NCI-H774 (cell line): ENCODE measurements around the gene ATXN7L1.
"Not testable (repeated sequence)": the region's sequence is repeated elsewhere in the genome, so short reads cannot be mapped to it uniquely, and the experiment has no call there.

ENCODE experiments used
- DNase-seq: peaks from one replicate; lab custom pipeline; 2025; lab: John Stamatoyannopoulos, UW

ATXN7L1 gene

DNA sequence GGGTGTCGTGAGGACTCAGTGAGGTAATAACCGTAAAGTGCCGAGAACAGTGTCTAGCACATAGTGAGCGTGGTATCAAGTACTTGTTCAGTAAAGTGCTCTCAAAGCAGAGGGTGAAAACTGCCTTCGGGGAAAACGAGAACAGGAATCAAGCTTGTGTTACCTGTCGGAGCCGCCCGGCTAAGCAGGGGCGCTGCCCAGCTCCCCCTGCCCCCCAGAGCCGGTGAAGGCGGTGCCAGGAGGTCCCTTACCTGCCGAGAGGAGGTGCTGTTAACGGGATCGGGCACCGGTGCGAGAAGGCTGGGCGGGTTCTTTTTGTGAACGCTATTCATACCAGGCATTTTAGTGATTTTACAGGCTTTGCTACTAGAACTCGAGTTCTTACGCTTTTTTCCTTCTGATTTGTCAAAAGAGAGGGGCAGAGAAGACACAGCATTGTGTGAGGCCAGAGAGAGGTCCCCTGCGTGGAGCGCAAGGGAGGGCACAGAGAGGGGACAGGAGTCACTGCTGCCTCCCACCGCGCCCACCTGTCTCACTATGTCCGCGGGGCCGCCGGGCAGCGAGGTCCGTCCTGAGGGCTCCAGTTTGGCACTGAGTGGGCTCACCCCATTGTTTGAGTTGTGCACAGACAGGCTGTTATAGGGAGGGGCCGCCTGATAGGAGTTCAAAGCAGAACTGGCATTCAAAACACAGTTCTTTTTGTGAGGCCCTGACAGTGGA is 262.6 kb downstream of the ATXN7L1 start:
- DNase-seq: no peak

- DNase-seq: no peak
These were observed 263.6 kb downstream of the ATXN7L1 start for GRCh38 chr7:105612806-105613205.

DNA sequence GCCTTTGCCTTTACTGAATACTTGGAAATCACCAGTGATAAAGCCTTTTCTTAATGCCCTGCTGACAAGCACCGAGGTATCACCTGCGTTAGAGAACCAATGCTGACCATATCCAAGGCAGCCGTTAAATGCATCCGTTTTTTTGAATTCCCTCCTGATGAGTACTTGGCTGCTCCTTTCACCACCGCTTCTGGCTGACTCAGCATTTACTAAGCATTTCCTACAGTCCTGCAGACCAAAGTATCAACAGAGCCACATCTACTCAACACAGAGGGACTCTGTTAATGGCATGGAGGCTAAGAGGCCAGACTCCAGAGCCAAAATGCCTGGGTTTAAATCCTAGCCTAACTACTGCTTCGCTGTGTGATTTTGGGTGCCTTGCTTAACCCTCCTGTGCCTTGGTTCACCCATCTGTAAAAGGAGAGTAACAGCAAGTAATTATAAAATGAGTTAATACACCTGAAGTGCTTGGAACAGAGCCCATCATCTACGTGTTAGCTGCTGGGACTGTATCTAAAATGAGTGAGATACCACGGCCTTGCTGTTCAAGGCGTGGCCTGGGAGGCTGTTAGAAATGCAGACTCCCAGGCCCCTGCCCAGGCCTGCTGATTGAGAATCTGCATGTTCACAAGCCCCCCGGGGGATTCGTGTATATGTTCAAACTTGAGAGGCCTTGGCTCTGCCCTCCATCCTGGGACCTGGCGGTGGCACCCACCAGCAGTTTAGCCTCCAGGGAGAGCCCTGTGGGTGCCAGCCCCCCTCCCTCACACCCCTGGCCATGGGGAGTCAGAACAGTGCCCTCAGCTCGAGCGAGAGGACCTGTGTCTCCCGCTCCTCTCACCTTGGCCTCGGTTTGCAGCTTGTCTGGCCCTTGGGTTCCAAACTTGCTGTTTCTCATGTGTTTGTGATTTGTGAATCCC is 264.3 kb downstream of the ATXN7L1 start:
- DNase-seq: no peak

DNA sequence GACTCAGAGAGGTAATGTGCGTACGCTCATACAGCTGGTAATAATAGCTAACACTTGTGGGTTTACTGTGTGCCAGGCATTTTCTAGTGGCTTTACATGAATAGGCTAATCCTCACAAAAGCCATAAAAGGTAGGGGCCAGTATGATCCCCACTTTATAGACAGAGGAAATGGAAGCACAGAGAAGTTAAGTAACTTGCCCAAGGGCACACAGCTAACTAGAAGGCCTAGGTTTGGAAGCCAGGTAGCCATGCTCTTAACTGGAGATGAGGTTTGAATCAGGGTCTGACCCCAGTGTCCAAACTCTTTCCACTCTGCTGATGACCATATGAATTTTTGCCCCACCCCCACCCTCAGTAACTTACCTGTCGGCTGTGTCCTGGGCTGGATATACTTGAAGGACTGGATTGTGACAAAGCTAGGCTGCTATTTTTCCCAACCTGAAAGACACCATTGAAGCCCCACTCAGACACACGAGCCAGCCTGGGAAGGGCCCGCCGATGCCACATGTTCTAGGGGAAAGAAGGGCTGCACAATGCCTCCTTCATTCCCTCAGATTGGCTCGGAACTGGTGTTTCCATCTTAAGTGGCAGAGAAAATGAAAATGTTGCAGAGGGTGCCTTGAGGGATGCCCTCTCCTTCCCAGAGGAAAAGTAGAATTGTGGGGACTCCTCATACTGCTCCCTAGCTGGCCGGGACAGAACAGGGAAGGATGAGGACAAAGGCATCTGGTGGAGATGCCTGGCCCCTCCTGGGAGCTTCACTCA is 266.1 kb downstream of the ATXN7L1 start:
- DNase-seq: no peak

GRCh38 chr7:105602325-105603305 is 273.8 kb downstream of the ATXN7L1 start:
- DNase-seq: no peak

DNA sequence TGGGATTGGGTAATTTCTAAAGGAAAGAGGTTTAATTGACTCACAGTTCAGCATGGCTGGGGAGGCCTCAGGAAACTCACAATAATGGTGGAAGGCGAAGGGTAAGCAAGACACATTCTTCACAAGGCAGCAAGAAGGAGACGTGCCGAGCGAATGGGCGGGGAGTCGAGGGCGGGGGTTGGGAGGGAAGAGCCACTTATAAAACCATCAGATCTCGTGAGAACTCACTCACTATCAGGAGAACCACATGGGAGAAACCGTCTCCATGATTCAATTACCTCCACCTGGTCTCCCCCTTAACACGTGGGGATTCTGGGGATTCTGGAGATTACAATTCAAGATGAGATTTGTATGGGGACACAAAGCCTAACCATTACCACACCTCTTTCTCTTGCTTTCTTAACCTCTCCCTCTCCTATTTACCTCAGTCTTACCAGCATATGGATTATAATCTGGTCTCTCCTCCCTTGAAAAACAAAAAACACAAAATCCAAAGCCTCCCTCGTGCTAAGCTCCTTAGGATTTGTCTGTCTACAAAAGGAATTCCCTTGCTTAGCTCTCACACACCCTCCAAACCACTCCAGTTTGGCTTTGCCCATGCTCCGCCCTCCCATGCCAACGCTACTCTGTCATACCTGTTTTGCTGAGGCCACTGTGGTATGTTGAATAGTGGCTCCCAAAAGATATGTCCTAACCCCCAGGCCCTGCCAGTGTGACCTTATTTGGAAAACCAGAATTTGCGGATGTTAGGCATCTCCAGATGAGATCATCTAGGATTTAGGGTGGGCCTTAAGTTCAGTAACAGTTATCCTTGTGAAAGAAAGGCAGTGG is 275.5 kb downstream of the ATXN7L1 start:
- DNase-seq: no peak

- no peak for DNase-seq
These were observed 276.8 kb downstream of the ATXN7L1 start for GRCh38 chr7:105599551-105599950.

DNA sequence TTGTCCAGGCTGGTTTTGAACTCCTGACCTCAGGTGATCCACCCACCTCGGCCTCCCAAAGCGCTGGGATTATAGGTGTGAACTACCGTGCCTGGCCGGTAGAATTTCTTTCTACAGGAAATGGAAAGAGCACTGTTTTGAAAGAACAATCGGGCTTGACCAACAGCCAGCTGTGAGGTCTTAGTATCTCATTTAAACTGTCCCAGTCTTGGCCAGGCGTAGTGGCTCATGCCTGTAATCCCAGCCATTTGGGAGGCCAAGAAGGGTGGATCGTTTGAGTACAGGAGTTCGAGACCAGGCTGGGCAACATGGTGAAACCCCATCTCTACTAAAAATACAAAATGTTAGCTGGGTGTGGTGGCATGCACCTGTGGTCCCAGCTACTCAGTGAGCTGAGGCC is 277.3 kb downstream of the ATXN7L1 start:
- DNase-seq: not testable (repeated sequence)

- DNase-seq: no peak
These were observed 279.5 kb downstream of the ATXN7L1 start for GRCh38 chr7:105596866-105597265.

DNA sequence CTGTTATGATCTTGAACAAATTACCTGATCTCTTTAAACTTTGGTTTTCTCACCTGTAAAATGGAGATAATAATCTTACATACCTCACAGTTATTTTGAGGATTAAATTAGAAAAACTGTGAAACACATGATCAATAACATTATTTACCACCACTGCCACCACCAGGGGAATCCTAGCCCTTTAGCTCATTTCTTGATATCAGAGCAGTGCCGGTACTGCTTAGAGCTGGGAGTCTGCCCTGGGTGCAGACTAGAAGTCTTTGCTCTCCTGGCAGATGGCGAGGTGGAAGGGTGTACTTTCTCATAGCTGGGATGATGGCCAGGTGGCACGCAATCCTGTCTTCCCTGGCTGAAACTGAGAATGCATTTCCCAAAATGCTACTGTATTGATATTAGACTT is 282.4 kb downstream of the ATXN7L1 start:
- DNase-seq: no peak

- no peak for DNase-seq
These were observed 284.9 kb downstream of the ATXN7L1 start for GRCh38 chr7:105591522-105591921.

- no peak for DNase-seq
These were observed 285.6 kb downstream of the ATXN7L1 start for GRCh38 chr7:105590793-105591192.

- peak; percentile 75 for DNase-seq
These were observed 286.9 kb downstream of the ATXN7L1 start for GRCh38 chr7:105589356-105590077.

GRCh38 chr7:105587909-105588635 is 288.3 kb downstream of the ATXN7L1 start:
- DNase-seq: no peak

DNA sequence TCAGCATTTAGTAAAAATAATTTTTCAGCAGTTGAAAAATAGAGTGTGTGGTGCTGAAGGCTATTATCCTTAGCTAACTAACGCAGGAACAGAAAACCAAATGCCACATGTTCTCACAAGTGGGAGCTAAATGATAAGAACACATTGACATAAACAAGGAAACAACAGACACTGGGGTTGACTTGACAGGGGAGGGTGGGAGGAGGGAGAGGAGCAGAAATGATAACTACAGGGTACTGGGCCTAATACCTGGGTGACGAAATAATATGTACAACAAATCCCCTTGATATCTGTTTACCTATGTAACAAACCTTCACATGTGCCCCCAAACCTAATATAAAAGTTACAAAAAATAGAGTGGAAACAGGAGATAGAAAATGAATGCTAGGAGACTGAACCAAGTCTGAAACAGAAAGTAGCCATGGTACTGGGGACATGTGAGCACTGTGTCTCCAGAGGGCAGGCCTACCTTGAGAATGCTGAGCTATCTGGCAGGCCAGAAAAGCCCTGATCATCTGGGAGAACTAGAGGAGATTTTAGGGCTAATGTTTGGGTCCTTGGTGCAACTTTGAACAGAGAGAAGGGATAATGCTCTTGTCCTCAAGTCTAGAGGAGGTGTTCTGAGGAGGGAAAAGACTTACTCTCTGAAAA is 290.4 kb downstream of the ATXN7L1 start:
- no peak for DNase-seq

DNA sequence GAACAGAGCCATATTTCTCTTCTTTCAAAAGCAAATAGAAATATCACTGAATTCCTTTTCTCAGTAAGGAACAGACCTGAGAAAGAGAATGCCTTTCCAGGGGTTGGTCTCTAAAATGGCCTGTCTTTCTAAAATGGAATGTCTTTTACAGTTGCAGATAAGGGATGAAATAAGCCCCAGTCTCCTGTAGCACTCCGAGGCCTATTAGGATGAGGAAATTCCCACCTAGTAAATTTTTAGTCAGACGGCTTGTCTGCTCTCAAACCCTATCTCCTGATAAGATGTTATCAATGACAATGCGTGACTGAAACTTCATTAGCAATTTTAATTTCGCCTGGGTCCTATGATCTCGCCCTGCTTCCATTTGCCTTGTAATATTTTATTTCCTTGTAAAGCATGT is 292.2 kb downstream of the ATXN7L1 start:
- no peak for DNase-seq

DNA sequence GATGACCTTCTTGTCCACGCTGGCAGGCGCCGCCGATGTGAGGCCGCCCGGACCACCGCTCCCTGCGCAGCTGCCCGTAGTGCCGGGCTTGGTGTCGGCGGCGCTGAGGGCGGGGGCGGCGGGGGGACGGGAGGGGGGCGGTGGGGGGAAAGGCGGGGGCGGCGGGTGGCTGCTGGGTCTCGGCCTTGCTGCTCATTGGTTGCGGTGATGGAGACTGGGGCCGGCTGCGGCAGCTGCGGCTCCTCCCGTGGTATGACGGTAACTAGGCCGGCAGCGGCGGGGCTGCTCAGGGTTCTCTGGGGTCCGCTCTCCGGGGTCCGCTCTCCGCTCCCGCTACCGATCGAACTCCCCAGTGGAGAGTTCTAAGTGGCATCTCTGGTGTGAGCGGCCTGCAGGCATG is 293.3 kb downstream of the ATXN7L1 start:
- no peak for DNase-seq

- peak; percentile 70 for DNase-seq
These were observed 295.2 kb downstream of the ATXN7L1 start, which contains the start of gene EFCAB10 for GRCh38 chr7:105581066-105581811. TSS of gene EFCAB10 (minus strand) at chr7:105581493. CDS start at chr7:105581463, 30 bp downstream.
